ENCODE measurements around the gene CPSF4L.
A peak's percentile ranks its signal among the peaks of the same experiment; 100 is the strongest.

The CPSF4L gene

DNA sequence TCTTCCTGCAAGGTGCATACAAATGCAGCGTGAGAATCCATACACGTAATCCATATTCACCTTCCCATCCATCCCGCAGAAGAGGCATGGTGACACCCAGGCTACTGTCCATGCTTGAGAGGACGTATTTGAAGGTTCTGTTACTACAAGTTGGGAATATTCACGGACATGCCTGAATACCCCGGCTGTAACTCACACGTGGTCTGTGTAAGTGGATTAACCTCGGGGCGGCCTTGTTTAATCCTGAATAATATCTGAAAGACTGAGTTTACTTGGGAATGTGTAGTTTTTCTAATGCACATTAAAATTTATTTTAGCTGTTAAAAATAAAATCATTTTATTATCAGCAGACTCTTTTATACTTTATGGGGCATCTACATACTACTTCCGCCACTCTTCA is 13.1 kb downstream of the CPSF4L start:
- Histone ChIP-seq H3K4me1 (ENCODE audit: control insufficient read depth, insufficient read depth, low read length) (no peaks in the 10 kb centered on the region), H3K4me2 (ENCODE audit: low read length) (no peak overlapping the region), H3K36me3 (ENCODE audit: insufficient read depth, low read length) (peaks cover 16% of the 10 kb centered on the region), H3K4me3 (ENCODE audit: low read length) (no peak overlapping the region), H3K9me3 (replicated peaks; ENCODE audit: low read length) (no peaks in the 10 kb centered on the region), H3K9ac (ENCODE audit: low read depth, low read length) (no peak overlapping the region), H3K27me3 (ENCODE audit: control insufficient read depth, insufficient read depth, low read length) (peaks cover 5% of the 10 kb centered on the region)

DNA sequence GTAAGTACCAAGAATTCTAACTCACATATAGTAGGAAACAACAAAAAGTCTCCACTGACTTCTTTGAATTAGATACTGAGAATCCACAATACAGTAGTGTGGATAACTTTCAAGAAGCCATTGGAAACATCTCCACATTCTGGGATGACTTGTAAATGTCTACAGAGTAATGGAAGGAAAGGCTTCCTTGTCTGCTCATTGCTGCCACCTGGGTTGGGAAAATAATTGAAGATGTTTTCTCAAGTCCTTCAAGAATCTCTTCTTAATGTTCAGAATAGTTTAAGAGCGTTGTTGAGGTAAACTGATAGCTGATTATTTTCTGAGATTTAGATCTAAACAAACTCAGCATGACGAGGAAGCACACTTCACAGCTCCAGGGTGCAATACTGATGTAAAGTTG is 14.0 kb downstream of the CPSF4L start:
- no peaks in the 10 kb centered on the region for H3K9me3 ChIP-seq (replicated peaks; ENCODE audit: low read length)
- H3K4me3 ChIP-seq (ENCODE audit: low read length) = no peak overlapping the region
- H3K27me3 ChIP-seq (ENCODE audit: control insufficient read depth, insufficient read depth, low read length) = peaks cover 5% of the 10 kb centered on the region
- H3K36me3 ChIP-seq (ENCODE audit: insufficient read depth, low read length) = peaks cover 18% of the 10 kb centered on the region
- H3K4me2 ChIP-seq (ENCODE audit: low read length) = no peak overlapping the region
- H3K4me1 ChIP-seq (ENCODE audit: control insufficient read depth, insufficient read depth, low read length) = no peaks in the 10 kb centered on the region
- no peak overlapping the region for H3K9ac ChIP-seq (ENCODE audit: low read depth, low read length)

DNA sequence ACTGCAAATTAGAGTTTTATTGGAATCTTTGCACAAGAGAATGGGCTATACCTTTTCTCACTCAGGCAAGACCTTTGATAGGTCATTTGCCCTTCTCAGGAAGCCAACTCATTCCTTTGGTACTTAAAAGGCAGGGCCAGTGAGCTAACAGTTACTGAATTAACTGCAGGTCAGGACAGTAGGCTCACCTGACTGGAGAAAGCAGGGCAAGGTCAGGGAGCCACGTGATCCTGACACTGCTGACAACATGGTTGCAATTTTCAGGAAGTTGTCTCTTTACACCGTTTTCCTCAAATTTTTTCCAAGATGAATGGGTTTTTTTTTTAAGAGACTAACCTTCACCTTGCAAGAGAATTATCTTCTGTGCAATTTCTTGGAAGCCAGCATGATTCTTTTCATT is 21.1 kb downstream of the CPSF4L start:
- Histone ChIP-seq H3K4me3 (ENCODE audit: low read length) (no peak overlapping the region), H3K4me1 (ENCODE audit: control insufficient read depth, insufficient read depth, low read length) (no peaks in the 10 kb centered on the region), H3K9me3 (replicated peaks; ENCODE audit: low read length) (no peaks in the 10 kb centered on the region), H3K9ac (ENCODE audit: low read depth, low read length) (no peak overlapping the region), H3K36me3 (ENCODE audit: insufficient read depth, low read length) (peaks cover 32% of the 10 kb centered on the region), H3K27me3 (ENCODE audit: control insufficient read depth, insufficient read depth, low read length) (no peaks in the 10 kb centered on the region), H3K4me2 (ENCODE audit: low read length) (no peak overlapping the region)

DNA sequence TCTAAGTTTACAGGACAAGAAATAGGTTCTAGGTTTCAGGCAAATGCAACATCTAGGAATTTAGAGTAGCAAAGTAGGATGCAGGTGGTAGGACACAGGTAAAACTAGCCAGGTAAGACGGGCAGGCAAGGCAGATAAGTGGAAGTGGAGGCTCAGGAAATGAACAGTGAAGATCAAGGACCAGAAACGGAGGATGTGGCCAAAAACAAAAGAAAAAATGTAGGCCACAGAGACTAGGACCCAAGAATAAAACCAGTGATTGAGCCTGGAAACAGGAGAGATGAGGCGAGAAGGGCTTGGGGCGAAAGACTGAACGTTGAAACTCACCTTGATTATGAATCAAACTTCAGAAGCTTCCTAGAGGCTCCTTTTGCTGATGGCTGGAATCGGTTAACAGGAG is 24.0 kb downstream of the CPSF4L start:
- no peak overlapping the region for H3K9ac ChIP-seq (ENCODE audit: low read depth, low read length)
- H3K27me3 ChIP-seq (ENCODE audit: control insufficient read depth, insufficient read depth, low read length) = no peaks in the 10 kb centered on the region
- peaks cover 23% of the 10 kb centered on the region for H3K36me3 ChIP-seq (ENCODE audit: insufficient read depth, low read length)
- H3K9me3 ChIP-seq (replicated peaks; ENCODE audit: low read length) = no peaks in the 10 kb centered on the region
- H3K4me1 ChIP-seq (ENCODE audit: control insufficient read depth, insufficient read depth, low read length) = no peaks in the 10 kb centered on the region
- H3K4me2 ChIP-seq (ENCODE audit: low read length) = no peak overlapping the region
- H3K4me3 ChIP-seq (ENCODE audit: low read length) = no peak overlapping the region

GRCh38 chr17:73234736-73235135 is 26.9 kb downstream of the CPSF4L start:
- Histone ChIP-seq H3K4me1 (ENCODE audit: control insufficient read depth, insufficient read depth, low read length) (peaks cover 2% of the 10 kb centered on the region), H3K27me3 (ENCODE audit: control insufficient read depth, insufficient read depth, low read length) (no peaks in the 10 kb centered on the region)

GRCh38 chr17:73232587-73233373 is 28.9 kb downstream of the CPSF4L start:
- no peaks in the 10 kb centered on the region for H3K27me3 ChIP-seq (ENCODE audit: control insufficient read depth, insufficient read depth, low read length)
- H3K9me3 ChIP-seq (replicated peaks; ENCODE audit: low read length) = no peaks in the 10 kb centered on the region
- H3K4me3 ChIP-seq (ENCODE audit: low read length) = peak overlapping the region; percentile 99
- peak overlapping the region; percentile 93 for H3K9ac ChIP-seq (ENCODE audit: low read depth, low read length)
- H3K4me2 ChIP-seq (ENCODE audit: low read length) = peak overlapping the region; percentile 88
- peaks cover 19% of the 10 kb centered on the region for H3K4me1 ChIP-seq (ENCODE audit: control insufficient read depth, insufficient read depth, low read length)
- H3K36me3 ChIP-seq (ENCODE audit: insufficient read depth, low read length) = peaks cover 20% of the 10 kb centered on the region

More at GRCh38 chr17:73234736-73235135, 26.9 kb downstream of the CPSF4L start:
- Histone ChIP-seq H3K4me3 (ENCODE audit: low read length) (no peak overlapping the region), H3K9ac (ENCODE audit: low read depth, low read length) (no peak overlapping the region), H3K36me3 (ENCODE audit: insufficient read depth, low read length) (peaks cover 20% of the 10 kb centered on the region), H3K9me3 (replicated peaks; ENCODE audit: low read length) (no peaks in the 10 kb centered on the region), H3K4me2 (ENCODE audit: low read length) (no peak overlapping the region)

DNA sequence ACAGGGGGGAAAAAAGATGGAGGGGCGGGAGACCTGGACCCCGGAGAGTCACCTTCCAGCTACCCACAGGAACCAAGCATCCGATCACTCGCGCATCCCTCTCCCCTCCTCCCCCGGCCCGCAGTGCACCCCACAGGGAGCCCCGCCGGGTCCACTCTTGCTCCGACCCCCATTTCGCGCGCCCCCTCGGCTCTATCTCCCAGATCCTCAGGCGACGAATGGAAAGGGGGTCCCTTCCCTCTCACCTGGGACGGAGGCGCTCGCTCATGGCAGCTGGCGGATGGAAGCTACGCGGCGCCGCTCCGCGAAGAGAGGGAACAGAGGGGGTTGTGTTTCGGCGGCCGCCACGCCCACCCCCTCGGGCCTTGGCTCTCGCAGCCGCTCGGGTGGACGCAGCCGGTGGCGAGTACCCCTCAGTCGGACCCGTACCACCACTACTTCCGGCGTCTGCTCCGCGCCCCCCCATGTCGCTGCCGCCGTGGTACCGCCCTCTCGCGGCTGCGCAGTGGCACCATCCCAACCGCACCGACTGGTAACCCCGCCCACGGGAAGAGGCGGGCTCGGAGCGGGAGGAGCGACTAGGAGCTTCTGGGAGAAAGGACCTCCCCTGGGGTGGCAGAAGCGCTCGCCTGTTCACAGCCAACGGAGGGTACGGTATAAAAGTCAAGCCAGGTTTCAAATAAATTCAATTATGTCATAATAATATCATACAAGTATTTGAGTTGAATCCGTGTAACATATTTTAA is 29.7 kb downstream of the CPSF4L start:
- Histone ChIP-seq H3K27me3 (ENCODE audit: control insufficient read depth, insufficient read depth, low read length) (no peaks in the 10 kb centered on the region), H3K4me2 (ENCODE audit: low read length) (peak overlapping the region; percentile 88), H3K9ac (ENCODE audit: low read depth, low read length) (peak overlapping the region; percentile 93), H3K4me1 (ENCODE audit: control insufficient read depth, insufficient read depth, low read length) (peaks cover 26% of the 10 kb centered on the region), H3K36me3 (ENCODE audit: insufficient read depth, low read length) (peaks cover 19% of the 10 kb centered on the region), H3K4me3 (ENCODE audit: low read length) (peak overlapping the region; percentile 99), H3K9me3 (replicated peaks; ENCODE audit: low read length) (no peaks in the 10 kb centered on the region)

DNA sequence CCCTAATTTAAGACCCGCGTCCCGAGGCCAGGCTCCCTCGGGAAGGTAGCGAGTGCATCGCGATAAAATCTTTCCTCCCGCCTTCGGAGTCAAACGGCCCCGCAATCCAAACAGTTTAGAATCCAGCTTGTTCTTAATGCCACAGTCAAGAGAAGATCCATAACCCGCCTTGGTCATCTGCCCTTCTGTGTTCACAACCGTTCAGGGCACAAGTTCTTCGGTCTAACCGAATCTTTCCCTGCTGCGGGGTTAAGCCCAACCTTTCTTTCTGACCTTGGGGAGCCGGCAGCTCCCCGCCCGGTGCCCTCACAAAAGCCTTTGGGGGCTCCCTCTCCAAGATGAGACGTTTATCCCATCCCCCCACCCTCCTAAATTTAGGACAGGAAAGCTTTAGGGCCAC is 30.3 kb downstream of the CPSF4L start:
- H3K36me3 ChIP-seq (ENCODE audit: insufficient read depth, low read length) = peaks cover 13% of the 10 kb centered on the region
- peak overlapping the region; percentile 88 for H3K4me2 ChIP-seq (ENCODE audit: low read length)
- peak overlapping the region; percentile 93 for H3K9ac ChIP-seq (ENCODE audit: low read depth, low read length)
- no peaks in the 10 kb centered on the region for H3K27me3 ChIP-seq (ENCODE audit: control insufficient read depth, insufficient read depth, low read length)
- H3K4me3 ChIP-seq (ENCODE audit: low read length) = peak overlapping the region; percentile 99
- H3K4me1 ChIP-seq (ENCODE audit: control insufficient read depth, insufficient read depth, low read length) = peaks cover 33% of the 10 kb centered on the region
- no peaks in the 10 kb centered on the region for H3K9me3 ChIP-seq (replicated peaks; ENCODE audit: low read length)

DNA sequence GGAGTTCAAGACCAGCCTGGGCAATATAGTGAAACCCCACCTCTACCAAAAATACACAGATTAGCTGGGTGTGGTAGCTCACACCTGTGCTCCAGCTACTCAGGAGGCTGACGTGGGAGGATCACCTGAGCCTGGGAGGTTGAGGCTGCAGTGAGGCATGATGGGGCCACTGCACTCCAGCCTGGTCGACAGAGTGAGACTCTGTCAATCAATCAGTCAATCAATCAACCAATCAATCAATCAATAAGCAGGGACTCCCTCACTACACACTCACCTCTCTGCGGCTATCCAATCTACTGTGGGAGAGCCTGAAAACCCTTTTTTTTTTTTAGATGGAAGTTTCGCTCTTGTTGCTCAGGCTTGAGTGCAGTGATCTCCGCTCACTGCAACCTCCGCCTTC is 31.6 kb downstream of the CPSF4L start:
- peaks cover 3% of the 10 kb centered on the region for H3K36me3 ChIP-seq (ENCODE audit: insufficient read depth, low read length)
- no peak overlapping the region for H3K9ac ChIP-seq (ENCODE audit: low read depth, low read length)
- H3K4me1 ChIP-seq (ENCODE audit: control insufficient read depth, insufficient read depth, low read length) = peaks cover 37% of the 10 kb centered on the region
- H3K9me3 ChIP-seq (replicated peaks; ENCODE audit: low read length) = no peaks in the 10 kb centered on the region
- peak overlapping the region; percentile 13 for H3K4me2 ChIP-seq (ENCODE audit: low read length)
- H3K4me3 ChIP-seq (ENCODE audit: low read length) = no peak overlapping the region
- H3K27me3 ChIP-seq (ENCODE audit: control insufficient read depth, insufficient read depth, low read length) = no peaks in the 10 kb centered on the region

DNA sequence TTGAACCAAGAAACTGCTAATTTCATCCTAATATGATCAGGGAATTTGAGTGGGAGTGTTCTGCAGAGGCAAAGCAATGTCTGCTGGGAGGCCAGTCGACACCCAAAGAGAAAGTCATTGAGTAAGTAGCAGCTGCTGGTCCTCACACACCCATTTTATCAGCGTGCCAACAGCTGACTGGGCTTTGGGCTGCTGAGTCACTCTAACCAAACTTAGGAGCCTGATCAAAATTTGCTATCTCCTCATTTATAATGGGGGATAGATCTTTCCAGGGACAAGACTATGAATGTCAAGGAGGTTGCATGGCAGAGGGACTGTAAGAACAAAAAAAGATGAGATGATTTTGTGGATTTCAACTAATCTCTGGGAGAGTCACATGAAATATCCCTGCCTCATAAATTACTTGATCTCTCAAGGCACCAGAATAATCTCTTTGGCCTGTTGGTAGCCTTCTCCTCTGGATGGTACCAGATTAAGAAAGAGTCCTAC is 32.9 kb downstream of the CPSF4L start:
- Histone ChIP-seq H3K4me2 (ENCODE audit: low read length) (peak overlapping the region; percentile 66), H3K36me3 (ENCODE audit: insufficient read depth, low read length) (peaks cover 3% of the 10 kb centered on the region), H3K27me3 (ENCODE audit: control insufficient read depth, insufficient read depth, low read length) (no peaks in the 10 kb centered on the region), H3K9me3 (replicated peaks; ENCODE audit: low read length) (no peaks in the 10 kb centered on the region), H3K4me3 (ENCODE audit: low read length) (peak overlapping the region; percentile 19), H3K4me1 (ENCODE audit: control insufficient read depth, insufficient read depth, low read length) (peaks cover 37% of the 10 kb centered on the region), H3K9ac (ENCODE audit: low read depth, low read length) (peak overlapping the region; percentile 31)

- H3K4me1 ChIP-seq (ENCODE audit: control insufficient read depth, insufficient read depth, low read length) = peaks cover 37% of the 10 kb centered on the region
- no peak overlapping the region for H3K4me3 ChIP-seq (ENCODE audit: low read length)
- H3K9me3 ChIP-seq (replicated peaks; ENCODE audit: low read length) = no peaks in the 10 kb centered on the region
- peaks cover 3% of the 10 kb centered on the region for H3K36me3 ChIP-seq (ENCODE audit: insufficient read depth, low read length)
- peak overlapping the region; percentile 31 for H3K9ac ChIP-seq (ENCODE audit: low read depth, low read length)
- H3K27me3 ChIP-seq (ENCODE audit: control insufficient read depth, insufficient read depth, low read length) = no peaks in the 10 kb centered on the region
- H3K4me2 ChIP-seq (ENCODE audit: low read length) = peak overlapping the region; percentile 66
Measured at GRCh38 chr17:73227944-73228343, 33.7 kb downstream of the CPSF4L start.
